Thyroid gland (tissue), 4 donors: Measurements from ENCODE around the gene PRSS21. TPM values are rescaled to one million over a fixed set of nuclear protein-coding genes. Genes with fewer than 3 reads are reported as not detected.

Experiments used
- DNase-seq, 2 donors: peaks; one replicate each; pipeline ENCODE4 v3.0.0-alpha.2; 2019
- H3K27ac ChIP-seq, 3 donors: fragments of 200-600 bp; sonication (generic); 1 replicate in 2 of 3; 2 replicates in 1 of 3; pipeline ENCODE4 v1.5.1; 2016 to 2019; ENCODE audit warnings: mild to moderate bottlenecking in 1 of 3, moderate library complexity in 1 of 3
- H3K27me3 ChIP-seq: fragments of 200-600 bp; sonication (generic); one replicate; pipeline ENCODE4 v1.5.1; 2019
- H3K36me3 ChIP-seq, 2 donors: fragments of 200-600 bp; sonication (generic); one replicate each; pipeline ENCODE4 v1.5.1; 2016 to 2019
- H3K4me1 ChIP-seq, 2 donors: fragments of 200-600 bp; sonication (generic); one replicate each; pipeline ENCODE4 v1.5.1; 2017 to 2019
- H3K4me3 ChIP-seq, 3 donors: fragments of 200-600 bp; sonication (generic); replicated peaks in 1 of 3; 1 replicate in 2 of 3; 2 replicates in 1 of 3; pipeline ENCODE4 v1.5.1; 2016; ENCODE audit warnings: mild to moderate bottlenecking in 1 of 3
- H3K9me3 ChIP-seq: fragments of 200-600 bp; sonication (generic); one replicate; pipeline ENCODE4 v1.5.1; 2017
- POLR2A ChIP-seq, 2 donors: fragments of 450-650 bp; IDR thresholded peaks; one replicate each; pipeline ENCODE4 v1.6.1; 2017; ENCODE audit warnings: antibody characterized with exemption in 2 of 2, mild to moderate bottlenecking in 2 of 2, moderate library complexity in 1 of 2
- WGBS, 2 donors: methylation state at CpG; one replicate each; pipeline ENCODE4 v1.1.5; 2017; 5-methylcytosine and 5-hydroxymethylcytosine counted together
- intact Hi-C: fragments of 100-400 bp; cut with DNase I; formaldehyde crosslinking; loops from one replicate; pipeline ENCODE4 v1.15.1; 2023
- total RNA-seq, 4 donors: library from RNA; depleted of rRNA; stranded (reverse); fragments of >200 nt; gene quantifications; one replicate each; pipeline ENCODE4 v1.2.3, GENCODE V29; 2016
- TF ChIP-seq, protein P1 (sequence below), 6 experiments: fragments of 200-600 bp in 3 of 6; fragments of 450-650 bp in 3 of 6; sonication (generic) in 3 of 6; IDR thresholded peaks; one replicate each; pipeline ENCODE4 v1.5.1; 2016 to 2019; ENCODE audit warnings: antibody characterized with exemption in 6 of 6, mild to moderate bottlenecking in 2 of 6, inconsistent platforms in 1 of 6, moderate library complexity in 1 of 6

The PRSS21 gene
- total RNA-seq, 4 donors from 2014 or later: 0.56 TPM; not detected in 3

DNA sequence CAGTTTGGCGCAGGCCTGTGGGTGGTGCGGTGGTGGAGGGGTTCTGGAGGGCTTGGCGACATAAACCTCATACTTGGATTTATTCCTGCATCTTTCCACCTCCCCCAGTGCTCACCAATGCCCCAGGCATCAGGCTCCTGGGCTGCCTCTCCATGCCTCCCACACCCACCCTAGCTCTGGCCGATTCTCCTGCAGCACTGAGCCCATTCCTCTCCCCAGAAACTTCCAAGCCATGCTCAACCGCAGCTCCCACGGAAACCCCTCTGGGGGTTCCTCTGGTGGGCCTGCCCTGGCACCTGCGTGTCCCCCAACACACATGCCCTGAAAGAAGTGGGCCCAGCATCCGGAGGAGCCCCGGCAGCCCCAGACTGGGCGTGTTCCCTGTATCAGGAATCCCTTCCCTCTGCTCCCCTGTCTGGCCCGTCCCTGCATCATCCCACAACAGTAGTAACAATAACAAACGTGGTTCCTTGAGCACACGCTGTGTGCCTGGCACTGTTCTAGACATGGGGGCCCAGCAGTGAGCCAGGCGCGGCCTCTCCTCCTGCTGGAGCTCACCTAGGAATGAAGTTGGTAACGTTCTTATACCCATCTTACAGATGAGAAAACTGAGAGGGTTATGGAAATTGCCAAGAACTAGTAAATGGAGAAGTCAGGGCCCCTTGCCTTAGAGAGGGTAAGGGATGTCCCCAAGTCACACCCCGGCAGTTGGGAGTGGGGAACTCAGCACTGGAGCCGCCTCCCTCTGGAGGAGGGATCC lies 2.3 kb downstream of the PRSS21 start:
- Histone ChIP-seq H3K27me3 (no peaks in the 10 kb centered on the region), H3K4me1 (no peaks in the 10 kb centered on the region), H3K9me3 (no peaks in the 10 kb centered on the region), H3K27ac (no peak overlapping the region), H3K4me3 (no peak overlapping the region), H3K36me3 (no peaks in the 10 kb centered on the region)
- TF ChIP-seq POLR2A (IDR thresholded peaks at IDR 0.05): no peak
- TF ChIP-seq, protein P1, sequence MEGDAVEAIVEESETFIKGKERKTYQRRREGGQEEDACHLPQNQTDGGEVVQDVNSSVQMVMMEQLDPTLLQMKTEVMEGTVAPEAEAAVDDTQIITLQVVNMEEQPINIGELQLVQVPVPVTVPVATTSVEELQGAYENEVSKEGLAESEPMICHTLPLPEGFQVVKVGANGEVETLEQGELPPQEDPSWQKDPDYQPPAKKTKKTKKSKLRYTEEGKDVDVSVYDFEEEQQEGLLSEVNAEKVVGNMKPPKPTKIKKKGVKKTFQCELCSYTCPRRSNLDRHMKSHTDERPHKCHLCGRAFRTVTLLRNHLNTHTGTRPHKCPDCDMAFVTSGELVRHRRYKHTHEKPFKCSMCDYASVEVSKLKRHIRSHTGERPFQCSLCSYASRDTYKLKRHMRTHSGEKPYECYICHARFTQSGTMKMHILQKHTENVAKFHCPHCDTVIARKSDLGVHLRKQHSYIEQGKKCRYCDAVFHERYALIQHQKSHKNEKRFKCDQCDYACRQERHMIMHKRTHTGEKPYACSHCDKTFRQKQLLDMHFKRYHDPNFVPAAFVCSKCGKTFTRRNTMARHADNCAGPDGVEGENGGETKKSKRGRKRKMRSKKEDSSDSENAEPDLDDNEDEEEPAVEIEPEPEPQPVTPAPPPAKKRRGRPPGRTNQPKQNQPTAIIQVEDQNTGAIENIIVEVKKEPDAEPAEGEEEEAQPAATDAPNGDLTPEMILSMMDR (IDR thresholded peaks at IDR 0.05): no peak
- WGBS, 2 donors: 85 to 86% methylated on average over 10 to 18 of the region's 18 CpGs
- no peak for DNase-seq
- intact Hi-C loops: no loop called here

DNA sequence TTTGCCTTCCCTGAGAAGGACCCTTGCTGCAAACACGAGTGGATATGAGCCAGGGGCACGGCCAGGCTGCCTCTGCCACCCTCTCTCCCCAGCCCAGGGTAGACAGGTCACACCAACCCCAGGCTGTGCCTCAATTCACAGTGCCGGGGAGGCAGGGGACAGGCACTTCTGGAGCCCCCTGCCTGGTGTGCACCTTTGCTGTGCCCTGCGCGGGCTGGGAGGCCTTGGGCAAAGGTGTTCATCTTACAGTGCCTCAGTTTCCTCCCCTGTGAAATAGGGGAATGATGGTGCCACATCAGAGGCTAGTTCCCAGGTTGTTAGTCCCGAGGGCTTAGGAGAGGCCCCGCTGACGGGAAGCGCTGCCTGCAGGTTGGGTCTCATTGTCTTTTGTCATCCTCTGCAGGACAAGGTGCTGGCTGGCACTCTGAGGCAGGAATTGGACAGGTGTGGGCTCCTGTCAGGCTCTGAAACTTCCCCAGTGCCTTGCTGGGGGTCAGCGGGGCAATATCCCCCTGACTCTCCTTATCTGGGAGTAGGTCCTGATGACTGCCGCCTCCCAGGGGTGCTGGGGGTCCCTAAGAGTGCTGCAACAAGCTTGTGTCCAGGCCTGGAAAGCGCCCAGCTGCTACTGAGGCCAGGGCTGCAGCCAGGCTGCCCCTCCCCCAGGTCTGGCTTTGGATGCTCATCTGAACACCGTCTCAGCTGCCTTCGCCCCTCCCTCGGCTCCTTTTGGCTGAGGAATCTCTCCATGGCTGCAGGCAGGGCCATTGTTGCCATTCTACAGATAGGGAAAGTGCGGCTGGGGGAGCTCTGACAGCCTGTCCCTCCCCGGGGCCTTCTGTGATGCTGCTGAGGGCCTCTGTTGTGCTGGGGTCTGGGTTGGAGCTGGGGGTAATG lies 3.1 kb downstream of the PRSS21 start:
- Histone ChIP-seq H3K27me3 (no peaks in the 10 kb centered on the region), H3K4me1 (no peaks in the 10 kb centered on the region), H3K27ac (no peak overlapping the region), H3K36me3 (no peaks in the 10 kb centered on the region), H3K9me3 (no peaks in the 10 kb centered on the region), H3K4me3 (no peak overlapping the region)
- TF ChIP-seq, protein P1 (IDR thresholded peaks at IDR 0.05): no peak
- no peak for TF ChIP-seq POLR2A (IDR thresholded peaks at IDR 0.05)
- 67 to 69% methylated on average over 9 to 10 of the region's 17 CpGs for WGBS, 2 donors
- intact Hi-C loops: no loop called here
- no peak for DNase-seq

DNA sequence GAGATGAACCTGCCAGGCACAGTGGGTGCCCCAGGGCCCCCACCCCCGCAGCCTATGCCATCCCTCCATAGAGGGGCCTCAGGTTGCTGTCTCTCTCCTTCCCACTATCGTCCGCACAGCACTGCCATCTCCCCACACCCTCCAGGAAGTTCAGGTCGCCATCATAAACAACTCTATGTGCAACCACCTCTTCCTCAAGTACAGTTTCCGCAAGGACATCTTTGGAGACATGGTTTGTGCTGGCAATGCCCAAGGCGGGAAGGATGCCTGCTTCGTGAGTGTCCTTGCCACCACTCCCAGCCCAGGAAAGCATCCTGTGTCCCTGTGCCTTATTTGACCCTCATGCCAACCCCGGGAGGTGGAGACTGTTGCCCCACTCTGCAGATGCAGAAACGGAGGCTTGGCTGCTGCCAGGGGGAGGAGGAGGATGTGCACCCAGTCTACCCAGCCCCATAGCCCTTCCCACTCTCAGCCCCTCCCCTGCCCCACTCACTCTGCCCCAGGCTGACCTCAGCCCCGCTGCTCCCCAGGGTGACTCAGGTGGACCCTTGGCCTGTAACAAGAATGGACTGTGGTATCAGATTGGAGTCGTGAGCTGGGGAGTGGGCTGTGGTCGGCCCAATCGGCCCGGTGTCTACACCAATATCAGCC lies 3.9 kb downstream of the PRSS21 start:
- Histone ChIP-seq H3K4me1 (no peaks in the 10 kb centered on the region), H3K27ac (no peak overlapping the region), H3K27me3 (no peaks in the 10 kb centered on the region), H3K9me3 (no peaks in the 10 kb centered on the region), H3K4me3 (no peak overlapping the region), H3K36me3 (no peaks in the 10 kb centered on the region)
- WGBS, 2 donors: 67 to 75% methylated on average over 10 to 13 of the region's 14 CpGs
- intact Hi-C loops: no loop called here
- TF ChIP-seq, protein P1 (IDR thresholded peaks at IDR 0.05): no peak
- no peak for TF ChIP-seq POLR2A (IDR thresholded peaks at IDR 0.05)
- no peak for DNase-seq

DNA sequence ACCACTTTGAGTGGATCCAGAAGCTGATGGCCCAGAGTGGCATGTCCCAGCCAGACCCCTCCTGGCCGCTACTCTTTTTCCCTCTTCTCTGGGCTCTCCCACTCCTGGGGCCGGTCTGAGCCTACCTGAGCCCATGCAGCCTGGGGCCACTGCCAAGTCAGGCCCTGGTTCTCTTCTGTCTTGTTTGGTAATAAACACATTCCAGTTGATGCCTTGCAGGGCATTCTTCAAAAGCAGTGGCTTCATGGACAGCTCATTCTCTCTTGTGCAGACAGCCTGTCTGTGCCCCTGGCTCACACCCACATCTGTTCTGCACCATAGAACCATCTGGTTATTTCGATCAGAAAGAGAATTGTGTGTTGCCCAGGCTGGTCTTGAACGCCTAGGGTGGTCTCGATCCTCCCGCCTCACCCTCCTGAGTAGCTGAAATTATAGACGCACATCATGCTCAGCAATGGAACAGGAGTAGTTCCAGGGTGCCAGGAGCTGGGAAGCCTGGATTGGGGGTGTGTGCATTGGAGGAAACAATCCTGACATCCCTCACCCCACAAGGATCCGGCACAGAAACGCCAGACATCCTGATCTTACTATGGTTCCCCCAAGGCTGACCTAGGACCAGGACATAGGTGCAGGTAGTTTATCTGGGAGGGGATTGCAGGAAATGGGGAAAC lies 4.6 kb downstream of the PRSS21 start:
- intact Hi-C loops: no loop called here
- TF ChIP-seq POLR2A (IDR thresholded peaks at IDR 0.05): no peak
- TF ChIP-seq, protein P1 (IDR thresholded peaks at IDR 0.05): no peak
- H3K27ac ChIP-seq: no peak overlapping the region
- no peaks in the 10 kb centered on the region for H3K36me3 ChIP-seq
- no peak for DNase-seq
- H3K27me3 ChIP-seq: no peaks in the 10 kb centered on the region
- WGBS, 2 donors: 78 to 87% methylated on average over 9 of the region's 9 CpGs
- no peaks in the 10 kb centered on the region for H3K9me3 ChIP-seq
- H3K4me1 ChIP-seq: no peaks in the 10 kb centered on the region
- H3K4me3 ChIP-seq: no peak overlapping the region
